Umbilical cord (tissue), 2 donors: ENCODE measurements around the gene DOCK11. TPM values are rescaled to one million over a fixed set of nuclear protein-coding genes. Genes with fewer than 3 reads are reported as not detected.
"Not testable (repeated sequence)": the region's sequence is repeated elsewhere in the genome, so short reads cannot be mapped to it uniquely, and the experiment has no call there.

Experiments used
- DNase-seq: peaks from one replicate; pipeline ENCODE4 v3.0.0-alpha.2; 2015; ENCODE audit warnings: low spot score
- total RNA-seq: library from RNA; depleted of rRNA; stranded (reverse); fragments of >200 nt; gene quantifications from one replicate; pipeline ENCODE4 v1.2.3, GENCODE V29; 2014; ENCODE audit warnings: low replicate concordance; ENCODE audit not compliant: insufficient read depth

DOCK11 gene
- total RNA-seq, 1 donor from 2014 or later: 18.3 TPM

DNA sequence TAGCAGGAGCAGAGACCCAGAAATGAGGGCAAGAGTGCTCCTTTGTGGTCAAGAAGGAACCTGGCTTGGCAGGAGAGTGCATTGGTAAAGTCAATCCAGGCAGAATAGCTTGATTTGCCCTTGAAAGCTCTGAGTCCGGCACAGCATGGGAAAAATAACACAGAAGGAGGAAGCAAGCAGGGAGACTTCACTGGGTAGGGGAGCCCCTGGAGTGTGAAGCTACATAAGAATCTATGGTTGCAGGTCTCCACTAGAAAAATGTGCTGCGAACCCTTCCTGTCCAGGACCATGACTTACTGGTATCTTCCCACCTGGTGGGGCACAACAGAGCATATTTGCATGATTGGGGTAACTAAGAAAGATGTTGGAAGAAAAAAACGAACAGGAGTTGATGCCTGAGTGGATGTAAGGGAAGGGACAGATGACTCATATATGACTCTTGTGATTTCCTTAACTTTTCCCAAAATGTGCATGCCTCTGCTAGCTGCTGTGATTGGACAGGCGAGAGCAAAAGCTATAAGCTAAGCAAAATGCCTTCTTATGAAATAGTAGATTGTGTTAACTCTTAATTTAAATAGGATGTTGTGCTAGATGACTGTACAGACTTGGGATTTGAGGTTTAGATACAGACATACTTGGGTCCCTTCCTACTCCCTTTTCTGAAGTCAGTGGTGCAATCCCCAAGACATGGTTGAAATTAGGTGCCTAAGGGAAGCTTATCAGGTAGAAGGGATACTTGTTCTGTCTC lies 235.1 kb downstream of the DOCK11 start:
- no peak for DNase-seq

- not testable (repeated sequence) for DNase-seq
Observed at GRCh38 chrX:118732551-118732950, 236.9 kb downstream of the DOCK11 start.

DNA sequence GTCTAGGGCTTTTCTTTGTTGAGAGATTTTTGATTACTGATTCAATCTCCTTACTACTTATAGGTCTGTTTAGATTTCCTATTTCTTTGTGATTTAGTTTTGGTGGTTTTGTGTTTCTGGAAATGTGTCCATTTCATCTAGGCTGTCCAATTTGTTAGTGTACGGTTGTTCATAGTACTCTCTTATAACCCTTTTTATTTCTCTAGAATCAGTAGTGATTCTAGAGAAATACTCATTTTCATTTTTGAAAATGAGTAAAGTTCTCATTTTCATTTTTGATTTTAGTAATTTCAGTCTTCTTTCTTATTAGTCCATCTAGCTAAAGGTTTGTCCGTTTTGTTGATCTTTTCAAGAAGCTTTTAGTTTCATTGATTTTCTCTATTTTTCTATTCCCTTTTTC lies 239.3 kb downstream of the DOCK11 start:
- no peak for DNase-seq

Other genes starting within 250 kb of the DOCK11 start
- 11.3 TPM for gene WDR44, start 149.7 kb upstream of the DOCK11 start, total RNA-seq
- gene IL13RA1, start 231.8 kb downstream of the DOCK11 start, total RNA-seq: 33.2 TPM